HG03457 (cell line): ENCODE results near the gene DDN.

Experiments used
- ATAC-seq: cut with Tn5 transposase; IDR thresholded peaks from one replicate; pipeline ENCODE4 v1.9.1; 2021; ENCODE audit warnings: moderate number of reproducible peaks; ENCODE audit not compliant: unreplicated experiment

The DDN gene

DNA sequence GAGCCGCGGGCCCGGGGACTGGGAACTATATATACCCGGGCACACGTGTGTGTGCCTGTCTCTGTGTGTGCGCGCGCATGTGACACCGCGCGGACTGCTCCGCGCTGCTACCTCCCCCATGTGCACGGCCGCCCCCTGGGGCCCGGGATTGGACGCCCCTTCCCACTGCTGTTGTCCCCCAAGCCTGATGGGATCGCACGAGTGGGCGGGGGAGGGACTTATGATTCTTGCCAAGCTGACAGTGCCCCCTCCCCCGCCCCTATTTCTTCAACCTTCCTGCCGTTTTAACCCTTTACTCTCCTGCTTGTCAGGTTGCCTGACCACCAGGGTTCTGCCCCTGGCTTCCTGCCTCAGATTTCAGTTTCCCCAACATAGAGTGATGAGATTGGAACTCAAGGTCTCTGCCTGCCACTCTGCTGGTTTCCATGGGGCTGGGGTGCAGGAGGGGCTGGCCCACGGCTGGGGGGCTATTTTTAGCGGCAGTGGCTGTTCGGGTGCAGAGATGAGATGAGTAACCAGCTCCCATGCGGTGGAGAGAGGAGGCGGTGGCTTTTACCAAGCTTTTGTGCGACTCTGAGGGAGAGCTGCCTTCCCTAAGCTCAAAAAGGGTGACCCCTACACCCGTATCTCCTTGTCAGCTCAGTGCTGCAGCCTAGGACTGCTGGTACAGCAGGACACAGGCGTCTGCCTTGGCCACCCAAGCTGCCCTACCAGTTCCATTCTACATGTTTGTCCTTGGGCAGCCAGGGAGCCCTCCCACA, at the start of gene DDN:
Gene DDN, minus strand, starts transcription at position 5 of the 761 bp plus-strand sequence. CDS start 88 bp downstream, outside the sequence.
- no peak for ATAC-seq

DNA sequence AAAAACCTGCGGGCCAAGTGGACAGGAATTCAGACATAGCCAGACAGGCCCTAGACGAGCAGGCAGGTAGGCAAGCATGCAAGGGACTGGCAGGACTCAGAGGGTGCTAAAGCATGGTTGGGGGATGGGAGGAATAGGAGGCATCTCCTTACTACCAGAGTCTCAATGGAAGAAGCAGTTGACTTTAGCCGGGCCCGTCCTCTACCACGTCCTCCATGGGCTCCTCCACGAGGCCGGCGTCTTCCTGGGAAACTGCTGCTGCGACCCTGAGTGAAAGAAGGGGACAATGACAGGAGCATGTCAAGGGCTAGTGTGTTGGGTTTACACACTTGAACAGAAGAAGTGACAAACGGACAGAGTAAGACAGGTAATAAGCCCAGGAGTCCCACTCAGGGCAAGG, 49.8 kb upstream of the DDN start:
- ATAC-seq = no peak

DNA sequence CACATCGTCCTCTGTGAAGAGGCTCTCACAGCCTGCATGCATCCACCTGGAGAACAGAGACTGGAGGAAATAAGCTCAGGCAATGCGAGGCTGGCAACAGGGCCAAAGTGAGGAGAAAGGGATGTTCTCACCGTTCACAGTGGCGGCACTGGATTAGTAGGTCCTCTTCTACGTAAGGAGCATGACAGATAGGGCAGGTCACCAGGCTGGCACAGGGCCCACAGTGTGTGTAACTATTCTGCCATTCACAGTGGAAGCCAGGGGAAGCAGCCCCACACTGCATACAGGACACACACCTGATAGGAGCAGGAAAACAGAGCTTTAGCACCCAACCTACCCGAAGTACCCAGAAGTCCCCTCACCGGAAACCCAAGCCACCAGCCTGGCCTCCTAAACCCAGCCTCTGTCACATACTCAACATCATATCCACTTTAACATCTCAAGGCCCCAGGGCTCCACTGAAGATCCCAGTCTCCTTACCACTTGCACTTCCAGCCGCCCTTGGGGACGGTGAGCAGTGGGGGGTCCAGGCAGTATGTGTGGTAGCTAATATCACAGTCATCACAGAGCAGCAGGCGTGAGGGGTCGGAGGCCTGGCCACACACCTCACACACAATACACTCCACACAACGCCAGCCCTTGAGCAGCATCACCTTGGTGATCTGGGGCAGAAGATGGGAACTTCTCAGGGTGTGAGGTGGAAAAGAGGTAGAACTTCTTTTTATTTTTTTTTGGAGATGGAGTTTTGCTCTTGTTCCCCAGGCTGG, 47.1 kb upstream of the DDN start:
- no peak for ATAC-seq

DNA sequence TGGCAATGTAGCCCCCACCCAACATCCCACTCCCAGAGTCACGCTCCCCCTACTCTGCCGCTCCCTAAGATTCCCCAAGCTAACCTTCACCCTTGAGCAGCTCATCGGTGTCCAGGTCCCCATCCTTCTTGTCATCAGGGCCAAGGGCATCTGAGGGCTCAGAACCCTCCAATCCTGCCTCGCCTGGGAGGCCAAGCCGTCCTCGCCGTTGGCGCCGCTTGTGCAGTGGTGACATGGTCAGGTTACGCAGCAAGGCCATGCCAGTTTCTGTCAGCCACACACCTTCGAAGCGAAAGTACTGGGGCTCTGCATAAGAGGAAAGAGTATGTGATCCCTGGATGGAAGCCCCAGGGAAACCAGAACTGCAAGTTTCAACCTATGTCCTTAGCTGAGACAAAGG, 45.5 kb upstream of the DDN start:
- no peak for ATAC-seq

DNA sequence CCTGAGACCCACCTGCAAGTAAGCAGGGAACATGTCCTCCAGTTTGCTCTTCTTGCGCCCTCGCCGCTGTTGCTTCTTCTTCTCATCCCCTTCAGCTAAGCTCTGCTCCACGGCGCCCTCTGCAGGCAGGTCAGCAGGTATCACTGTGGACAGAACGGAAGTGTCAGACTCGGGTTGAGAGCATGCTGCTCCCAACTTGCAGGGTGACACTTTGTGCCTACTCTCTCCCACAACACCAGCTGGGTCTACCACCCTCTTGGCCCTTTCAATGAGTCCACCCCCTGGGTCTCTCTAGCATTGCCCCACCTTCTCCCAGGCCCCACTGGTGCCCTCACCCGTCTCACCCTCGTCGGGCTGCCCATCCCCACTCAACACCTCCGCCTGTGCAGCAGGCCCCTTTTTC, 44.7 kb upstream of the DDN start:
- ATAC-seq = no peak

DNA sequence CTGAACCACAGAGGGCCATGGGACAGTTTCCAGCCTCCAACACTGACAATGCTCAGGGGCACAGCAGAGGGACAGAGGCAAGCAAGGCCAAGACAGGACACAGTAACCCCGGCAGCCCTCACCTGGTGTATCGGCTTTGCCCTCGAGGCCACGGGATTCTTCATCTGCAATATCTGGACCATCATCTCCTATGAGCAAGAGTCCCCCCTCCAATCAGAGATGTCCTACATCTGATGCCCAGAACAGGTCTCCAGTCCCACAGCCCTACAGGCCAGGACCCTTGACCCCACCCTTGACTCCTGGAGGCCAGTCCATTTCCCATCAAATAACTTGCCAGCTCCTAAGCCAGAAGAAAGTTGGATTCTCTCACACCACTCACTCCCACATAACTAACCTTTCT, 44.1 kb upstream of the DDN start:
- ATAC-seq = no peak

DNA sequence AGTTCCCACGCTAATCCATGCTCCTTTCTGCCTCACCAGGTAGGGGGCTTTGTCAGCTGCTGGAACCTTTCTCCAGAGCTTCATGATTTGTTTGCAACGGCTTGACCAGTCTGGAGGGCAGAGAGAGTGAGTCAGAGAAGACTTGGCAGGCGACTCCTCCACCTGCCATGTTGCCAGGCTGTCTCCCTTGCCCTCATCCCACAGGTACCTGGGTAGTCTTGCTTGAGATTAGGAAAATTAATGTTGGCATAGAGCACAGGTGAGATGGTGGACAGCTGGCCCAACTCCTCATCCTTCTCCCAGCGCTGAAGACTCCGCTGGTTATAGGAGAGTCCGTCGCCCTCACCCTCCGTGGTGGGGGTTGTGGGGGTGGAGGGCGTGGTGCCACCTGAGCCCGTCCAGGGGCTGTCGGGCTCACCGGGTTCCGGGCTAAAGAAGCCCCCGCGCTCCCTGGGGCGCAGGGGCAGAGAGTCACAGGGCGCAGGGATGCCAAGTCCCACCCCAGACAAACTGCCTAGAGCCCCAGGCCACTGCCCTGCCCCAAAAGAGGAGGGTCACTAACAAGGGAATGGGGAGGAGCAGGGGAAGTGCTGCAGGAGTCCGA, 42.8 kb upstream of the DDN start:
- no peak for ATAC-seq

DNA sequence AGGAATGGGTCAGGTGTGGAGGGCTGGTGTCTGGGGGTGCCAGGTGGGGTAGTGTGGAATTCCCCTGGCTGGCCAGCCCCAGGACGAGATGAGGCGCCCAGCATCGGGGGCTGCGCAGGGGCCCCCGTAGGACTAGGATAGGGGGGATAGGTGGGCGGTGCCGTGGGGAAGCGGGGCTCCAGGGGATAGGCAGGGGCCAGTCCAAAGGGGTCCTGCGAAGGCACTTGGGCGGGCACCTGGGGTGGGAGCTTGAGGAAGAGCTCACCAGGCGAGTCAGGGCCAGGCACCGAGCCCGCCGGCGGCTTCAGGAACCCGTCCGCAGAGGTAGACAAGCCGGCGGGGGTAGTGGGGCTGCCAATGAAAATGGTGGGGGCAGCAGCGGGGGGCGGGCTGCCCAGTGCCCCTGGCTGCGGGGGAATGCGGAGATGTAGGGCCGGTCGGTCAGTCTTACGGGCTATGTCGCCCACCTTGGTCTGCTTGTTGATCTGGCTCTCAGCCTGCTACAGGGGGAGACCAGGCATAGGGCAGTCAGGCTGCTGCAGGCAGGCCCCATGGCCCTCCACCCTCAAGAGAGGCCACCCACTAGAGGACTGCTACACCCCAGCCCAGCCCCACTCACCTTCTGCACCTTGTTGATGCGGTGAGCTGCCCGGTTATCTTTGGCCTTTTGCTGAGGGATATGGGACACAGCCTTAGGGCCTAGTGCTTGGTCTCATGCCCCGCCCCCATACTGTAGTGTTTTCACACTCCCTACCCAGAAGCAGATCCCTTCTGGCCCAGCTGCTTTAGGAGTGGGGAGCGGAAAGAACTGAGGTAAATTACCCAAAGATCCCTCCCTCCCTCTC, 42.1 kb upstream of the DDN start:
- no peak for ATAC-seq

DNA sequence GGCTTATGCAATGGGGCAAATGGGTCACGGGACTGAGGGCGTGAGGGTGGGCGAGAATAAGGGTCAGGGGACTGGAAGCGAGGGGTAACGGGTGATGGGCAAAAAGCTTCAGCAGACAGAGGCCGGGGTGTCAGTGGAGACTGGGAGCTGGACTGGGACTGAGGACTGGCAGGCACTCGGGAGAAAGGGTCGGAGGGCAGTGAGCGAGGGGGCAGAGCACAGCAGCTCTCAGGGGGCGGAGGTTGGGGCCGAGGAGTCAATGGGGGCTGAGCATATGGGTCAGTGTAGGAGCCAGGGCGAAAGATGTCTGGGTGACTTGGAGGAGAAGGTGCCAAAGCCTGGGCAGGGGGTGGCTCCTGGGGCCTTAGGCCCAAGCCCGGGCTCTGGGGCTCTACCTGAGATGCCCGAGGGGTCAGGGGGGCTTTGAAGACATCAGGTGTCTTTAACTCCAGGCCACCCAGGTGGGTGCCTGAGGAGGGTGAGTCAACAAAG, 41.2 kb upstream of the DDN start:
- no peak for ATAC-seq

DNA sequence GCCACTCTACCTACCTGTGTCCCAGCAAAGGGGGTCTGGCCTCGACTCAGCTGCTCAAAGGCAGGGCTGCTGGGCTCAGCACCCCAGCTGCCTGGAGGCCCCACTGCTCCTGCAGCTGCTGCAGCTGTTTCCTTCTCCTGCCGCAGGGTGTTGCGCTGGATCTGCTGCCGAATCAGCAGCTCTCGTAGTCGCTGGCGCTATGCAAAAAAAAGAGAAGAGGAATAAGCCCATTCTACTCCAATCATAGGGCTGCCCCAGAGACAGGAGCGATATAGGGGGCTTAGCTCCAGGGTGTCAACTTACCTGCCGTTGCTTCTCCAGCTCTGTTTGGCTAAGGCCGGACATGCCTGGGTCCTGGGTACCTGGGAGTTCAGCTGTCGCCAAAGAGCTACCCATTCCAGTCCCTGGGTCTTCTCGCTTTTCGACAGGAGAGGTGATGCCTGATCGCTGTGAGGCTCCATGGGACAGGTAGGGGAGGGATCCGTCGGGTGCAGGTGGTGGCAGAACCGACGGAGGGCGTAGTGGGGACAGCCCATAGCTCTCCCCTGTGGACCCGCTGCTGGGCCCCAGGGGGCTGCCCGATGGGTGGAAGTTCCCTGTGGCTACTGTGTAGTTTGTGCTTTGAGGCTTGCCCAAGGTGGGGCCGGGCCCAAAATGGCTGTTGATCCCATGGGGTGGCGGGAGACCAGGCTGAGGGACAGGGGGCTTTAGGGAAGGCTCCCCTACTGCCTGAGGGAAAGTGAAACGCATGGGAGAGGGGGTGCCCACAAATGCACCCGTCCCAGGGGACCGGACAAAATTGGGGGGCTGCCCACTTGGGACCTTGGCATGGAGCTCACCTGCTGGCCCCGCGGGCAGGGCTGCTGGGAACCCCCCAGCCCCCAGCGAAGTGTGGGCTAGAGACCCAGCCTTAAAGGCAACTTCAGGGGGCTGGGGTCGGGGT, 40.5 kb upstream of the DDN start:
- no peak for ATAC-seq

DNA sequence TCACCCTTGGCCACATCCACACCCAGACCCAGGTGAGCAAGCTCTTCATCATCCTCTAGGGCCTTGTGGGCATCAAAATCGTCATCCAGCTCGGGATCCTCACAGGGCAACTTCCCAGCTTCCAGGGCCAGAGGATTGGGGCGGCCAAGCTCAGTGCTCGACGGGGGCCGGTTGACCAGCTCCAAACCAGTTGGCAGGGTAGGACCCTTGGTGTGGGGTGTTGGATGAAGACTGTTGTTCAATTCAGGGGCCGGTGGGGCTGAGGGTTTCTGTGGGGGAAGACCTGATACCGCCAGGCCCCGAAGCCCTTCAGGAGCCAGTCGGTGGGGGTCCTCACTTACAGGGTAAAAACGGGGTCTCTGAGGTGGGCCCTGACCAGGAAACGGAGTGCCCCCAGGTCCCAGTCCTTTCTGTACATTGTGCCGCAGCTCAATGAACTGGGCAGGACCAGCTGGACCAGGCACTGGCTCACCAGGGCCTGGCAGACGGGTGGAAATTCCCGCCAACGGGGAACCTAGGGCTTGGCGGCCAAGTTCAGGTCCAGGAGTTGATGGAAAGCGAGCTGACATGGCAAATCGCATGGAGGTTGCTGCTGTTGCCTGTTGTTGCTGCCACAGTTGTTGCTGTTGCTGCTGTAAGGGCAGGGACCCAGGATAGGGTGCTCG, 39.2 kb upstream of the DDN start:
- ATAC-seq = no peak

DNA sequence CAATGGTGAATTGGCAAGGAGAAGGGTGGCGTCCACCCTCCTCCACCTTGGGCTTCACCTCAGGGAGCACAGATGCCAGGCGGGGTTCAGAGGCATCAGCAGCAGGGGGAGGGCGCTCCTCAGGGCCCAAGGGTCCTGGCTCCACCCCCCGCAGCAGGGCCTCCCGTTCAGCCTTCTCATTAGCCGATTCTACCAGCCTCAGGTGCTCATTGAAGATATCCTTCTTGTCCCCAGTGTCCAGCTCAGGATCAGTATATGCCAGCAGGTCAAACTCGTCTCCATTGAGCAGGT, 38.7 kb upstream of the DDN start:
- no peak for ATAC-seq

DNA sequence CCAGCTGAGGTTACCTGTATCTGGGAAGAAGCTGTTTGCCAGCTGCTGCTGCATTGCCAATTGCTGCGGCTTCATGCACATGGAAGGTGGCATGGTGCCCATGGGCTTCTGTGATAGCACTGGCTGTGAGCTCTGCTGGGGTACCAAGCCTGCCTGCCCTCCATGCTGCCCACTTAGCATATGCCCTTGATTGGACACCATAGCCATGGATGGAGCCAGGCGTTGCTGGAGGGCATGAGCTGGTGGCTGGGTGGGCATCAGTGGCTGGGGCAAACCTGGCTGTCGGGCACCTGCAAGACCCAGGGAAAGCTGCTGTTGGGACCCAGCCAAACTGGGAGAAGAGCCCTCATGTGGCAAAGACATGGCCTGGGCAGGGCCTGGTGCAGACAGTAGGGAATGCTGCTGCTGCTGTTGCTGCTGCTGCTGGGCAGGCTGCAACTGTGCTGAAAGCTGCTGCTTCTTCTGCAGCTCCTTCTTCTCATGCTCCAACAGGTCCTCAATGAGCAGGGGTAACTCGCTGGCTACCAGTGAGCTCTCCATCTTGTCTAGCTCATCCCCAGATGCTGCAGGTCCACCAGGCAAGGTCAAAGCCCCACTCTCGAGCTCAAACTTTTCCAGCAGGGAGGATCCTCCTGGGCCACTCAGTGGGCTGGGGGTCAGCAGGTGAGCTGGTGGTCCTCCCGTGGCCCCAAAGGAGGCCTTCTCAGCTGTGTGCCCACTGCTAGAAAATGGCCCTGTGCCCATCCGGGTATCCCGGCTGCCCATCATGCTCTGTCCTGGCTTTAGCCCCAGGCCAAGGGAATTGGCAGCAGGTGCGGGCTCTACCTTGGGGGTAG, 38.2 kb upstream of the DDN start:
- no peak for ATAC-seq

DNA sequence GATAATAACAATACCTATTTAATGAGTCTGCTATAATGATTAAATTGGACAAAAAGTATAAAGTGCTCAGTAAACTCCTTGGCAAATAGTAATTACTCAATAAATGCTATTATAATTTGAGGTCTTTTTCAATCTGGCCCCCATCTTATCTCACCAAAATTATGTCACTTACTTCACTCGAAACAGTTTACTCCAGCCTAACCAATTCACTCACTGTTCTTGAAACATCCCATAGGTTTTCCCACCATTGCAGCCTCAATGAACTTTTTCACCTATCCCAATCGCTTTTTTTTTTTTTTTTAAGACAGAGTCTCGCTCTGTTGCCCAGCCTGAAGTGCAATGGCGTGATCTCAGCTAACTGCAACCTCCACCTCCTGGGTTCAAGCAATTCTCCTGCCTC, 36.9 kb upstream of the DDN start:
- ATAC-seq = no peak

DNA sequence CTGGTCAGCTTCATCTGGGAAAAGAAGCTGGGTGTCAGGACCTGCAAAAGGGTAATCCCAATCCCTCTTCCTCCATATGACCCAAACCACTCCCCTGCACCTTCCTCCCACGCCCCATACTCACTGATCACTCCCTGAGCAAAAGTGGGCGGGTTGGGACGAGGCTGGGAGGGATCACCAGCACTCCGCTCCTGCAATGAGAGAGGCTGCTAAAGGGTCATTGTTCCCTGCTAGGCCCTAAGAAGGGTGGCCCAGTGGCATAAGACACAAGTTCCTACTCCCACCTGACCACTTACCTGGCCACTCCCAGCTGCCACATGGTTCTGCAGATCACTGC, 35.1 kb upstream of the DDN start:
- ATAC-seq = no peak

DNA sequence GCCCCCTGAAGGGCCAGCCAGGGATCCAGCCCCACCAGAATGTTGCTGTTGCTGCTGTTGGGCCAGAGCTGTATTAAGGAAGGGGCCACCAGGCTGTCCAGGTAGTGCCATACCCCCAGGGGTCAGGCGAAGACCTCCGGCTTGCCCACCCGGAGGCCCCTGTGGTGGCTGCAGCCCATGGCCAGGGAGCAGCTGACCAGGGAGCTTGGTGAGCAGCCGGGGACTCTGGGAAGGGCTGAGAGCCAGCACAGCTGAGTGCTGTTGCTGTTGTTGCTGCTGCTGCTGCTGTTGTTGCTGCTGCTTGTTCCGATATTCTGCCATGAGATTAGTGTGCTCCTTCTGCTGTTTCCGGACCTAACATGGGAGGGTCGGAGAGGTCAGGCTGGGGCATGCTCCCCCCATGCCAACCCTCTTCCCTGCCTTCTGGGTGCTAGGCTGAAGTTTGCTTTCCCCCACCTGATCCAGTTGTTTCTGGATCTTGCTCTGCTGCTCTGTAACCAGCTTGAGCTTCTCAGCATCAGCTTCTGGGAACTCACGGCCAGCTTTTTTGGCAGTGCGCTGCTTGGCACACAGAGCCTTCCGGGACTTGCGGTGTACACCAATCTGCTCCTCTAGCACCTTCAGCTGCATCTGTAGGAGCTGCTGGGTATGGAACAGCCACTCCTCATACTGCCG, 34.6 kb upstream of the DDN start:
- ATAC-seq = no peak

DNA sequence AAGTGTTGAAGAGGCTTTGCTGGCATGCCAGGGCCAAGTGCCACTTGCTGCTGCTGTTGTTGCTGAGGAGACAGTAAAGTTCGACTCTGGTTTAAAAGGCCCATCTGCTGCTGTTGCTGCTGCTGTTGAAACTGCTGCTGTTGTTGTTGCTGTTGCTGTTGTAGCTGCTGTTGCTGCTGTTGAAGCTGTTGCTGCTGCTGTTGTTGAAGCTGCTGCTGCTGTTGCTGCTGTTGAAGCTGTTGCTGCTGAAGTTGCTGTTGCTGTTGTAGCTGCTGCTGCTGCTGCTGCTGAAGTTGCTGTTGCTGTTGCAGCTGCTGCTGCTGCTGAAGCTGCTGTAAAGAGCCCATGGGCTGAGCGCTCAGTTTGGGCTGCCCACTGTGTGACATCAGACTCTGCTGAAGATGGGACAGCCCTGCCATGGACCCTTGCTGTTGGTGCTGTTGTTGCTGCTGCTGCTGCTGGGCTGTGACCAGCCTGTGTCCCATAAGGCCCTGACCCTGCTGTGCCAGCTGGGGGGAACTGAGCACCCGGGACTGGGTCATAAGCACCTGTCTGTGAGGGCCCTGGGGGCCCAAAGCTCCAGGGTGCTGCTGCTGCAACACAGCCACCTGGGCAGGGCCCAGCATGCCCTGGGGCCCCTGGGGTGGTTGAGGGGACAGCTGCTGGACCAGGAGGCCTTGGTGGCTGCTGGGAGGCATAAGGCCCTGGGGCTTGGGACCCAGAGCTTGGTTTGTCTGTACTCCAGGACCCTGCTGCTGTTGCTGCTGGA, 33.7 kb upstream of the DDN start:
- ATAC-seq = no peak

DNA sequence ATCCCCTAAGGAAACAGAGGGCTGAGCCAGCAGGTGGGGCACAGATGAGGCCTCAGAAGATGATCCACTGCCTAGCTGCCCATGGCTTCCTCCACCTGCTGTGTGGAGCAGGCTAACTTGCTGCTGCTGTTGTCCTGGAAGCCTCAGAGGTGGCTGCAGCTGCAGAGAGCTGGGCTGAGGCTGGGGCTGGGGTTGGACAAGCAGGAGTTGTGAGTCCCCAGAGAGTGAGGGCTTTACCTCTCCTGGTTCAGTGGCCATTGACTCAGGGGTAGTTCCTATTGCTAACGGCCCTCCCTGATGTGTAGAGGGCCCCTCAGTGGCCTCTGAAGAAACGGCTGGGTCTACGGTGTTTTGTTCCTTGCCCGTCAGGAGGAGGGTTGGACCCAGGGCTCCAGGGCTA, 33.1 kb upstream of the DDN start:
- no peak for ATAC-seq
